GM19351 (cell line): Measurements from ENCODE around the gene MRPL52.
"Not testable (repeated sequence)": the region's sequence is repeated elsewhere in the genome, so short reads cannot be mapped to it uniquely, and the experiment has no call there.

Experiments used
- ATAC-seq: cut with Tn5 transposase; IDR thresholded peaks from one replicate; pipeline ENCODE4 v1.9.1; 2021; ENCODE audit warnings: mild to moderate bottlenecking, moderate library complexity; ENCODE audit not compliant: unreplicated experiment

MRPL52 gene

GRCh38 chr14:22829661-22830442 is at the start of gene MRPL52:
Gene MRPL52 (plus strand): TSS chr14:22829887. CDS start chr14:22829913, 26 bp downstream.
- peak; percentile 84 for ATAC-seq

DNA sequence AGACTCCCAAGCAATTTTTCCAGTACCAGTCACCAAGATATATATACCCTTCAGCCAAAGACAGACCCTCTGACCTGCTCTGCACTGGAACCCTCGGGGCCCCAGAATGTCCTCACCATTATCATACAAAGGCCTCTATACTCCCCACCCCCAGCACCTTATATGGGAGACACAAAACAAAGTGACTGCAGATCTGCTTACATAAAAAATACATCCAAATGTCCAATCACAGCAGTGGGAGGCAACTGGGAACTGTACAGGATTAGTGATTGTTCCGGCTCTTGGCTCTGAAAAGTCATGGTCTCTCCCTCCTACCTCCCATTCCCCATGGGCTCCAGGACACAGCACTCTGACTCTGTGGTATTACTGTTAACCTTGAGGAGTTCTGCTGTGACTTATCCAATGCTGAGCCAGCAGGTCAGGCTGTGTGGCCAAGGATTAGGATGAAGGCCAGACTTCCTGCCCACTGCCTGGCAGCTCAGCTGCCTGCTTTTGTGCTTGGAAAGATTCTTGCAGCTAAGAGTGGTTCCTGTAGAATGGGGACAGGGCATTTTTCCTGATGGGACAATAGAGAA is 49.5 kb upstream of the MRPL52 start:
- ATAC-seq, result no peak

DNA sequence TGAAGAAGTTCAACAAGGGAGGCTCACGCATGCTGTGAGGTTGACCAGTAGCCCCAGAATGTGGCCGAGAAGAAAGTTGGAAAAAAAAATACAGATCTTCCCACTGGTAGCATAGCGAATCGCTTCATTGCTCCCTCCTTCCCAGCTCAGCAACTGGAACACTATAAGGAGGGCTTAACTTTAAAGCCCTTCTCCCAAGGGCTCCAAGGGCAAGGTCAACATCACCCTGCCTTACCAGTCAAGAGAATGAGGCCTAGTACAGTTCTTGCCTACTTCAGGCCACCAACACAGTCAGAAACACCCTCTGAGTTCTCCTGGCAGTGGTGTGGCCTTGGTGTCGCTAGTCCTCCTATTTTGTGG is 48.8 kb upstream of the MRPL52 start:
- ATAC-seq, result no peak

- no peak for ATAC-seq
Measured at GRCh38 chr14:22781301-22781991, 48.2 kb upstream of the MRPL52 start.

DNA sequence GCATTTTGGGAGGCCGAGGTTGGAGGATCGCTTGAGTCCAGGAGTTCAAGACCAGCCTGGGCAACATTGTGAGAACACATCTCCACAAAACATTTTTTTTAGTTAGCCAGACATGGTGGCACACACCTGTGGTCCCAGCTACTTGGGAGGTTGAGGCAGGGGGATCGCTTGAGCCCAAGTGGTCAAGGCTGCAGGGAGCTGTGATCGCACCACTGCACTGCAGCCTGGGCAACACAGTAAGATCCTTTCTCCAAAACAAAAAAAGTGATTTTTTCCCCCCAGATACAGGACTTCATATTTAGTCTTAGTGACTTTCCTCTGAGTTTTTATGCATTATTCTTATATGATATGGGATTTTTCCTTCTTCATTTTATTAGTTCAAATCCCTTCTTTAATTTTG is 43.0 kb upstream of the MRPL52 start:
- ATAC-seq, result no peak

GRCh38 chr14:22791301-22791700 is 38.4 kb upstream of the MRPL52 start:
- no peak for ATAC-seq

DNA sequence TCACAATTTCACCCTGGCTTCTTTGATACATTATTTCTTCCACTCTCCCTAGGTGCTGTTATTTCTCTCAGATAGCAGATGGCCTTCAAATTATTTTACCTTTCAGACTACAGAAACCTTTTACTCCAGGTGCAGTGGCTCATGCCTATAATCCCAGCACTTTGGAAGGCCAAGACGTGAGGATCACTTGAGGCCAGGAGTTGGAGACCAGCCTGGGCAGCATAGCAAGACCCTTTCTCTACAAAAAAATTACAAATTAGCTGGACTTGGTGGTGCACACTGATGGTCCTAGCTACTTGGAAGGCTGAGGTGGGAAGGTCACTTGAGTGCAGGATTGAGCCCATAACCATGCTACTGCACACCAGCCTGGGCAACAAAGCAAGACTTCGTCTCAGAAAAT is 37.5 kb upstream of the MRPL52 start:
- no peak for ATAC-seq

DNA sequence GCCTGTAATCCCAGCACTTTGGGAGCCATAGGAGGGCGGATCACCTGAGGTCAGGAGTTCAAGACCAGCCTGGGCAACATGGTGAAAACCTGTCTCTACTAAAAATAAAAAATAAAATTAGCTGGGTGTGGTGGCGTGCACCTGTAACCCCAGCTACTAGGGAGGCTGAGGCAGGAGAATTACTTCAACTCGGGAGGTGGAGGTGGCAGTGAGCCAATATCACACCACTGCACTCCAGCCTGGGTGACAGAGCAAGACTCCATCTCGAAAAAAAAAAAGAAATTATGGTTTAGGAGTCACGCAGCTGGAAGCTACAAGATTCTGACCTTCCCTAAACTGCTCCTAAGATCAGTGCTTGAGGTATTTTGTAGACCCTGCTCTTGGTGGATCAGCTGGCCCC is 36.1 kb upstream of the MRPL52 start:
- not testable (repeated sequence) for ATAC-seq

DNA sequence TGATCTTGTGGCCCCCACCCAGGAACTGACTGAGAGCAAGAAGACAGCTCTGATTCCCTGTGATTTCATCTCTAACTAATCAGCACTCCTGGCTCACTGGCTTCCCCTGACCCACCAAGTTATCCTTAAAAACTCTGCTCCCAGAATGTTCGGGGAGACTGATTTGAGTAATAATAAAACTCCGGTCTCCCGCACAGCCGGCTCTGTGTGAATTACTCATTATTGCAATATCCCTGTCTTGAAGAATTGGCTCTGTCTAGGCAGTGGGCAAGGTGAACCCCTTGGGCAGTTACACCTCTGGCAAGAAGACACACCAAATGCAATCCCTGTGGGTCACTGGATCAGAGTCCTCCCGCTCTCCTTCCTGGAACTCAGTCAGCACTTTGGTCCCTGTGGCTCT is 35.7 kb upstream of the MRPL52 start:
- ATAC-seq, result no peak

- ATAC-seq, result peak; percentile 67
Measured at GRCh38 chr14:22794551-22794951, 35.1 kb upstream of the MRPL52 start.

DNA sequence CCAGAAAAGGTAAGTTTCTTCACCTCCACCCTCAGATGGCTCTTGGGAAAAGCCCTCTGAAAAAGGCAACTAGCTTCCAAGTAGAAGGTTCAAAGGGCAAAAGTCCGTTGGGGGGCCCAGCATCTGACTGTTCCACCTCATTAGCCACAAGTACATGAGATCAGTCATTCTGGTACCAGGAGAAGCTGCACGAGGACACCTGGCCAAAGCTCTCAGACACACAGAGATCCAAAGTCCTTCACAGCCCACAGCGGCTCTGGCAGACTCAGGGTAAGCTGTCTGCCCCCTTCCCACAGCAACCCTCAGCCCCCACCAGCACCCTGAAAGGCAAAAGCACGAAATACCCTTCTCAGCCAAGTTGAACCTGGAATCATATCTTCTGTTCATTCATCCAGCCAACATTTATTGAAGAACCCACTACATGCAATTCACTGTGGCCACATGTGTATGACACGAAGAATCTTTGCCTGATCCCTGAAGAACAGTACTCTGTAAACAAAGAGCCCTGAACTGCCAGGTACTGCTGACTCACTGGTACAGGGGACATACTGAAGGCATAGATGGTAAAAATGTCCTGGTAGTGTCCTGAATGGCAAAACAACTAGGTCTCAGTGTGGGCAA is 33.5 kb upstream of the MRPL52 start:
- peak; percentile 63 for ATAC-seq

- ATAC-seq, result no peak
Measured at GRCh38 chr14:22797017-22797917, 32.4 kb upstream of the MRPL52 start.

GRCh38 chr14:22798528-22798927 is 31.2 kb upstream of the MRPL52 start:
- no peak for ATAC-seq

DNA sequence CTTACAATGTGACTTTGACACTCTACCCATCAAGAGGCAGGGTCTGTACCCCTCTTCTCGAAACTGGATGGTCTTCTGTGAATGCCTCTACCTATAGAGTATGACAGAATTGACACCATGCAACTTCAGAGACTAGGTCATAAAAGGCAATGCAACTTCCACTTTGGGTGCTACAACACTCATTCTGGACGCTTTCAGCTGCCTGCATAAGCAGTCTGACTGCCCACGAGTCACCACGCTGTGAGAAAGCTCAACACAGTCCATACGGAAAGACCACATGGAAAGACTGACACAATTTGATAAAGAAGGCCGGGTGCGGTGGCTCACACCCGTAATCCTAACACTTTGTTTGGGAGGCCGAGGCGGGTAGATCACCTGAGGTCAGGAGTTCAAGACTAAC is 29.3 kb upstream of the MRPL52 start:
- no peak for ATAC-seq

GRCh38 chr14:22801716-22802115 is 28.0 kb upstream of the MRPL52 start:
- ATAC-seq, result no peak

GRCh38 chr14:22802860-22803686 is 26.6 kb upstream of the MRPL52 start:
- ATAC-seq, result peak; percentile 71

DNA sequence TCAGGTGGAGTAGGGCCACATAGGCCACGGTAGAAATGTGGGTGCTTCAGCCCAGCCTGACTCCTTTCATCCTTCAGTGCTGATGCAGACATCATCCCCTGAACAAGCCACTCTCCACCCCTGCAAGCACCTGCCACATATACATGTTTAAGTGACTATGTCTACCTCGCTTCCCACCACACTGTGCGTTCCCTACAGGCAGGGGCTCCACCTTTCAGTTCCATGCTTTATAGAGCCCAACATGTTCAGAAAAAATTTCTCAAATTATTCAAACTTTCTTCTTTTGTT is 26.1 kb upstream of the MRPL52 start:
- peak; percentile 66 for ATAC-seq

DNA sequence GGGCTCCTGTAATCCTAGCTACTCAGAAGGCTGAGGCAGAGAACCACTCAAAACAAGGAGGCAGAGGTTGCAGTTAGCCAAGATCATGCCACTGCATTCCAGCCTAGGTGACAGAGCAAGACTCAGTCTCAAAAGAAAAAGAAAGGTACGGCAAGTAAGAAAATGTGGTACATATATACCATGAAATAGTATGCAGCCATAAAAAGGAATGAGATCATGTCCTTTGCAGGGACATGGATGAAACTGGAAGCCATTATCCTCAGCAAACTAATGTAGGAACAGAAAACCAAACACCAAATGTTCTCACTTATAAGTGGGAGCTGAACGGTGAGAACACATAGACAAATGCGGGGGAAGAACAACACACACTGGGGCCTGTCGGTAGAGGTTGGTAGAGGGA is 24.5 kb upstream of the MRPL52 start:
- ATAC-seq, result not testable (repeated sequence)

- ATAC-seq, result no peak
Measured at GRCh38 chr14:22807432-22808087, 22.1 kb upstream of the MRPL52 start.
